ENCODE results near the gene CLASP1. TPM values are rescaled to one million over a fixed set of nuclear protein-coding genes. Genes with fewer than 3 reads are reported as not detected.
A peak's percentile ranks its signal among the peaks of the same experiment; 100 is the strongest.

CLASP1 gene
- total RNA-seq, 1 donor from 2014 or later = 90.4 TPM

DNA sequence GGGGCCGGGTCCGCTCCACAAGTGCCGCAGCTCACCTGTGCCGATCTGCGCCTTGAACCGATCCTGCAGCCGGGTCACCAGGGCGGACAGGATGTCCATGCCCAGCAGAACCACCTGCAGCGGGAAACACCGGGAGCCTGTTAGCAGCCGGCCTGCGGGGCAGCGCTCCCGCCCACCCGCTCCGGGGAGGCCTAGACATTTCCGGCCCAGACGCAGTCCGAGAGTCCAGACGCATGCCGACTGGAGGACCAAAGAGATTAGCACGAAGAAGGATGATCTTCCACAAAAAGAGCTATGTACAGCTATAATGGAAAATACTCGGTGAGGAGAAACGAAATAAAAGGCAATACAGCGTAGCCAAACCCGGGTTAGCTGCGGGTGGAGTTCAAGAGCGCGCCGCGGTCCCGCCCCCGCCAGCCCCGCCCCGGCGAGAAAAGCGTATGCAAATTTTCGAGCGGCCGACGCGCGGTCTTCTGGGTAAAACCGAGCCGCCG, 119.0 kb downstream of the CLASP1 start:
- no peak for TF ChIP-seq POLR2AphosphoS5 (IDR thresholded peaks at IDR 0.05; ENCODE audit: insufficient read depth in 1 of 2, low read depth in 1 of 2)
- TF ChIP-seq, protein P1, sequence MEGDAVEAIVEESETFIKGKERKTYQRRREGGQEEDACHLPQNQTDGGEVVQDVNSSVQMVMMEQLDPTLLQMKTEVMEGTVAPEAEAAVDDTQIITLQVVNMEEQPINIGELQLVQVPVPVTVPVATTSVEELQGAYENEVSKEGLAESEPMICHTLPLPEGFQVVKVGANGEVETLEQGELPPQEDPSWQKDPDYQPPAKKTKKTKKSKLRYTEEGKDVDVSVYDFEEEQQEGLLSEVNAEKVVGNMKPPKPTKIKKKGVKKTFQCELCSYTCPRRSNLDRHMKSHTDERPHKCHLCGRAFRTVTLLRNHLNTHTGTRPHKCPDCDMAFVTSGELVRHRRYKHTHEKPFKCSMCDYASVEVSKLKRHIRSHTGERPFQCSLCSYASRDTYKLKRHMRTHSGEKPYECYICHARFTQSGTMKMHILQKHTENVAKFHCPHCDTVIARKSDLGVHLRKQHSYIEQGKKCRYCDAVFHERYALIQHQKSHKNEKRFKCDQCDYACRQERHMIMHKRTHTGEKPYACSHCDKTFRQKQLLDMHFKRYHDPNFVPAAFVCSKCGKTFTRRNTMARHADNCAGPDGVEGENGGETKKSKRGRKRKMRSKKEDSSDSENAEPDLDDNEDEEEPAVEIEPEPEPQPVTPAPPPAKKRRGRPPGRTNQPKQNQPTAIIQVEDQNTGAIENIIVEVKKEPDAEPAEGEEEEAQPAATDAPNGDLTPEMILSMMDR (IDR thresholded peaks at IDR 0.05) = no peak
- TF ChIP-seq POLR2A (IDR thresholded peaks at IDR 0.05) = no peak
- H3K9me3 ChIP-seq = no peaks in the 10 kb centered on the region
- intact Hi-C loops (cut with DNase I) = loop anchor here (2.0 to 10.0 kb wide), 2 partner anchors 119 to 185 kb away; partner anchors contain the start of gene CLASP1

DNA sequence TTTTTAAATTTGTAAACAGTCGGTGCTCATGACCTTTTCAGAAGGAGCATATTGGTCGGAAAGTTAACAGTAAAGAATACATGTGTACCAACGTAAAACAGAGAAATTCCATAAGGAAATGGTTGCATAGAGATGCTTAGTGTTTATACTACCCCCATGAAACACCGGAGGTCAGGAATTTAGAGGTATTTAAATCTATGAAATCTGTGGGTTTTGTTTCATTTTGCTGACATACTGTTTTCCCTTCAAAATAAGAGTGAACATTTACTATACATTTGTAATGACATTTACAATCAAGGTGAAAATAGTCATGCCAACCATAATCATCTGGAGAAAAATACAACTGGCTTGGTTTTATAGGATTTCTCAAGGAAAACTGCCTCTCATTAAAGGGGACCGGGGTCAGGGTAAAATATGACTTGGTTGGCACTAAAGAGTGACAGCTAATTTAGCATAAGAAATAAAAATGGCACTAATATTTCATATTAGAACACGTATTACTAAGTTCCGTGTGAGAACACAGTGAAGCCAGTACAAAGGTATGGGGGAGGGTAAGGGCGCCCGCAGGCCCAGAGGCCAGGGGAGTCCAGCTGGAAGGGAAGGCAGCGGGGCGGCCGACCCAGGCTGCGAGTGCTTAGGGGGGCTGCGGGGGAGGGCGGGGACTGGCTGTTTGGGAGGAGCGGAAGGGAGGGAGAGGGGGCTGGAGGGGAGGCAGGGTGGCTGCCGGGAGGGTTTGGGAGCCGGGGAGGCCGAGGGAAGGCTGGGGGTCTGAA, 119.6 kb downstream of the CLASP1 start:
- no peak for DNase-seq (ENCODE audit: extremely low spot score in 2 of 2)
- Histone ChIP-seq H3K27ac (peak overlapping the region; percentile 93), H3K4me1 (peaks cover 65% of the 10 kb centered on the region), H3K27me3 (no peaks in the 10 kb centered on the region), H3K4me3 (peak overlapping the region; percentile 77 to 79), H3K9me3 (no peaks in the 10 kb centered on the region), H3K36me3 (no peaks in the 10 kb centered on the region)
- TF ChIP-seq, protein P1 (IDR thresholded peaks at IDR 0.05) = no peak
- TF ChIP-seq POLR2A (IDR thresholded peaks at IDR 0.05) (no peak), POLR2AphosphoS5 (IDR thresholded peaks at IDR 0.05; ENCODE audit: insufficient read depth in 1 of 2, low read depth in 1 of 2) (no peak)
- intact Hi-C loops (cut with DNase I) = loop anchor here (2.0 to 10.0 kb wide), 2 partner anchors 119 to 185 kb away; partner anchors contain the start of gene CLASP1

More for the DNA sequence above, 119.0 kb downstream of the CLASP1 start:
- DNase-seq (ENCODE audit: extremely low spot score in 2 of 2) = no peak
- peak overlapping the region; percentile 93 for H3K27ac ChIP-seq
- H3K4me3 ChIP-seq = peak overlapping the region; percentile 77 to 79
- H3K4me1 ChIP-seq = peaks cover 59% of the 10 kb centered on the region
- H3K36me3 ChIP-seq = no peaks in the 10 kb centered on the region
- H3K27me3 ChIP-seq = no peaks in the 10 kb centered on the region

DNA sequence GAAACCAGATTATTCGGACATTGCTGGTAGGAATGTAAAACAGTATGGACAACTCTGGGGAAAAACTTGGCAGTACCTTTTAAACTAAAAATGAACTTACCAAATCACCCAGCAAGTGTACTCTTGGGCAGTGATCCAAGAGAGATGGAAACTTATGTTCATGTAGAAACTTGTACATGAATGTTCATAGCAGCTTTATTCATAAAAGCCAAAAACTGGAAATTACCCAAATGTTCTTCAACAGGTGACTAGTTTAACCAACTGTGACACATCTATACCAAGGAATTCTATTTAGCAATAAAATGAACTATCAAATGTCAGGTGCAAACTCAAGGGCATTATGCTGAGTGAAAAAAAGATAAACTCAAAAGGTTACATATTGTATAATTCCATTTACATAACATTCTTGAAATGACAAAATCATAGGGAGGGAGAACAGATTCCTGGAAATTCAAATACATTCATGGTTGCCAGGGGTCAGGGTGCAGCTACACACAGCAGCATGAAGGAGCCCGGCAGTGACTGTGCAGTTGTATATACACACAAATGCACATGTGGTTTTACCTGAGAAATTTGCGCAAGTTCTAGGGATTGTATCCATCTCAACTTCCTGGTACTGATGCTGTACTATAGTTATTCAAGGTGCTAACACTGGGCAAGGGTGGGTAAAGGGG, 122.1 kb downstream of the CLASP1 start:
- intact Hi-C loops (cut with DNase I) = no loop called here
- H3K9me3 ChIP-seq = no peaks in the 10 kb centered on the region
- H3K4me1 ChIP-seq = peaks cover 57% of the 10 kb centered on the region
- H3K4me3 ChIP-seq = no peak overlapping the region
- TF ChIP-seq, protein P1 (IDR thresholded peaks at IDR 0.05) = no peak
- TF ChIP-seq POLR2A (IDR thresholded peaks at IDR 0.05) (no peak), POLR2AphosphoS5 (IDR thresholded peaks at IDR 0.05; ENCODE audit: insufficient read depth in 1 of 2, low read depth in 1 of 2) (peak in 1 of 2 donors; percentile 75)
- peaks cover 0 to 11% of the 10 kb centered on the region in 2 donors for H3K36me3 ChIP-seq
- H3K27ac ChIP-seq = no peak overlapping the region
- no peak for DNase-seq (ENCODE audit: extremely low spot score in 2 of 2)
- H3K27me3 ChIP-seq = no peaks in the 10 kb centered on the region

DNA sequence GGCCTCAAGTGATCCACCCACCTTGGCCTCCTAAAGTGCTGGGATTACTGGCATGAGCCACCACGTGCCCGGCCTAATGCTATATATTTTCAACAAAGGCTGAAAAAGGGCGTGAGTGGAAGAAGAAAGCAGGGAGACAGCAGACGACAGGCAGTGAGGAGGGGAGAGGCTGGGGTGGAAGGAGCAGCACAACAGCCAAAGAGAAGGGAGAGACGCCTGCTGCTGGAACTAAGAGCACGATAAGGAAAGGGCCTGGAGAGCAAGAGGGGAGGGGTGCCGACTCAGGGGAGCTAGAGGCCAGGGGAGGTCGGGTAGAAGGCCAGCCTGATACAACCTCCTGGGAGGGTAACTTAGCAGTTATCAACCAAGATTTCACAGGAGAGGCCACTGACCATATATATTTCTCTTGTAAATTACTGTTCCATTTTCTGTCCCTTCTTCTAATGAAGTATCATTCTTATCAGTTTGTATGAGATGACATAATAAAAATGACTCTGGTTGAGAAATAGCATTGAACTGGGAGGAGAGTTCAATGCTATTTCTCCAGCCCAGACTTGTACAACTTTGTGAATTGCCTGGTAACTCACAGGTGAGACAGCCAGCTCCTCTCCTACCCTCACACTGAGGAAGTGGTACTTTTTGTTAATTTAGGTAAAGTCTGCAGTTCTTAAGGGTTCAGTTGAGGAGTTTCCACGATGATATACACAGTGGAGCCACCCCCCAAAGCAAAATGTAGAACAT, 124.4 kb downstream of the CLASP1 start:
- DNase-seq (ENCODE audit: extremely low spot score in 2 of 2) = no peak
- H3K4me3 ChIP-seq = no peak overlapping the region
- no peaks in the 10 kb centered on the region for H3K9me3 ChIP-seq
- intact Hi-C loops (cut with DNase I) = no loop called here
- H3K36me3 ChIP-seq = peaks cover 0 to 13% of the 10 kb centered on the region in 2 donors
- peak overlapping the region; percentile 60 for H3K27ac ChIP-seq
- TF ChIP-seq POLR2AphosphoS5 (IDR thresholded peaks at IDR 0.05; ENCODE audit: insufficient read depth in 1 of 2, low read depth in 1 of 2) = no peak
- TF ChIP-seq, protein P1 (IDR thresholded peaks at IDR 0.05) = no peak
- peaks cover 54% of the 10 kb centered on the region for H3K4me1 ChIP-seq
- no peaks in the 10 kb centered on the region for H3K27me3 ChIP-seq

All from vagina (tissue), 2 donors.